Bronchial epithelial cell (primary cell): Measurements from ENCODE around the gene ZNF593OS. TPM values are rescaled to one million over a fixed set of nuclear protein-coding genes. Genes with fewer than 3 reads are reported as not detected.
A peak's percentile ranks its signal among the peaks of the same experiment; 100 is the strongest.

Source experiments
- DNase-seq: peaks from one replicate; pipeline ENCODE4 v3.0.0-alpha.2; 2010; ENCODE audit warnings: low read depth
- FAIRE-seq: peaks from 2 replicates; lab custom pipeline; 2011; peaks lifted over from hg19 to GRCh38; lab: Jason Lieb, UNC
- H3K27me3 ChIP-seq: 2 replicates; pipeline ENCODE4 v1.5.1; 2011; ENCODE audit warnings: low read length; ENCODE audit not compliant: control insufficient read depth, insufficient read depth
- H3K36me3 ChIP-seq: 2 replicates; pipeline ENCODE4 v1.5.1; 2011; ENCODE audit warnings: low read length; ENCODE audit not compliant: control insufficient read depth, insufficient read depth
- H3K4me3 ChIP-seq: 2 replicates; pipeline ENCODE4 v1.5.1; 2011; ENCODE audit warnings: mild to moderate bottlenecking, low read depth, low read length, control low read depth
- CTCF ChIP-seq: IDR thresholded peaks from 2 replicates; pipeline ENCODE4 v1.5.1; 2011; ENCODE audit warnings: mild to moderate bottlenecking, moderate library complexity, low read length, control low read depth, inconsistent platforms; ENCODE audit not compliant: insufficient read depth, severe bottlenecking
- total RNA-seq: library from RNA; depleted of rRNA; stranded (reverse); fragments of >200 nt; gene quantifications from 2 replicates; pipeline ENCODE4 v1.2.1, GENCODE V29; 2014

The ZNF593OS gene
- total RNA-seq, 1 donor from 2014 or later: not detected

- H3K27me3 ChIP-seq: no peaks in the 10 kb centered on the region
- DNase-seq: no peak
- H3K4me3 ChIP-seq: no peak overlapping the region
- FAIRE-seq: no peak
- H3K36me3 ChIP-seq: no peaks in the 10 kb centered on the region
- TF ChIP-seq CTCF: no peak
Measured at GRCh38 chr1:26197813-26198212, 26.2 kb upstream of the ZNF593OS start.

- DNase-seq (no peak), FAIRE-seq (no peak)
- no peak for TF ChIP-seq CTCF
- Histone ChIP-seq H3K36me3 (no peaks in the 10 kb centered on the region), H3K4me3 (no peak overlapping the region), H3K27me3 (no peaks in the 10 kb centered on the region)
Measured at GRCh38 chr1:26197301-26197700, 25.7 kb upstream of the ZNF593OS start.

GRCh38 chr1:26195805-26196204 lies 24.2 kb upstream of the ZNF593OS start:
- no peaks in the 10 kb centered on the region for H3K27me3 ChIP-seq
- H3K36me3 ChIP-seq: no peaks in the 10 kb centered on the region
- TF ChIP-seq CTCF: no peak
- DNase-seq: no peak
- no peak for FAIRE-seq
- no peak overlapping the region for H3K4me3 ChIP-seq

- DNase-seq: no peak
- TF ChIP-seq CTCF: no peak
- H3K36me3 ChIP-seq: peaks cover 16% of the 10 kb centered on the region
- no peaks in the 10 kb centered on the region for H3K27me3 ChIP-seq
- H3K4me3 ChIP-seq: no peak overlapping the region
- FAIRE-seq: no peak
Measured at GRCh38 chr1:26191739-26192138, 20.1 kb upstream of the ZNF593OS start.

GRCh38 chr1:26190373-26190987 lies 18.8 kb upstream of the ZNF593OS start, which contains the start of gene CATSPER4:
Gene CATSPER4, plus strand, starts transcription at chr1:26190602. Its CDS starts 26 bp downstream, at chr1:26190628.
- no peak within 1 kb of the TSS for H3K4me3 ChIP-seq
- H3K27me3 ChIP-seq: no peaks in the 10 kb centered on the region
- DNase-seq (peak; percentile 42), FAIRE-seq (no peak)
- H3K36me3 ChIP-seq: peaks cover 19% of the 10 kb centered on the region
- TF ChIP-seq CTCF: peak; percentile 14

GRCh38 chr1:26189751-26190275 lies 18.2 kb upstream of the ZNF593OS start:
- FAIRE-seq: no peak
- no peak overlapping the region for H3K4me3 ChIP-seq
- no peaks in the 10 kb centered on the region for H3K27me3 ChIP-seq
- no peak for TF ChIP-seq CTCF
- H3K36me3 ChIP-seq: peaks cover 21% of the 10 kb centered on the region
- DNase-seq: no peak
